ENCODE data around the gene TINCR. TPM values are rescaled to one million over a fixed set of nuclear protein-coding genes. Genes with fewer than 3 reads are reported as not detected.

TINCR gene
- total and polyA plus RNA-seq, 2 of the 13 experiments (the other 11 are each of a cell fraction or from before 2014, with no cell fraction given), result 0.17 to 0.33 TPM

- TF ChIP-seq HNF4G (IDR thresholded peaks at IDR 0.05; ENCODE audit: borderline replicate concordance, low read depth, low read length), result peak; percentile 99
- TF ChIP-seq HNF4G (CRISPR knock-in tag; IDR thresholded peaks at IDR 0.05; ENCODE audit: borderline replicate concordance, low read depth), result peak; percentile 99
- TF ChIP-seq ZFAT (CRISPR knock-in tag; conservative IDR thresholded peaks at IDR 0.05), result no peak
- TF ChIP-seq EZH2 (conservative IDR thresholded peaks at IDR 0.05; ENCODE audit: low read depth, low read length), result no peak
- TF ChIP-seq, protein P1, sequence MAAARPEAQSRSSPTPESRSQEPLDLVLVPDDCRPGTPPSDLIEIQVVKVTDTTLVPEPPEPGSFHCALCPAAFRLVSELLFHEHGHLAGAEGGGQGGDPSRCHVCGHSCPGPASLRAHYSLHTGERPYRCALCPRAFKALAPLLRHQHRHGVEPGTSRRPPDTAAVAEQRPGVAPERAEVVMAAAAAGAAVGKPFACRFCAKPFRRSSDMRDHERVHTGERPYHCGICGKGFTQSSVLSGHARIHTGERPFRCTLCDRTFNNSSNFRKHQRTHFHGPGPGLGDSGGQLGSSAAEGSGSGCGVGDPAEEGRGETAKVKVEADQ (CRISPR knock-in tag; IDR thresholded peaks at IDR 0.05; ENCODE audit: borderline replicate concordance), result no peak; the same call in 1 of the 2 replicates
- no peak for TF ChIP-seq ZNF34 (CRISPR knock-in tag; IDR thresholded peaks at IDR 0.05; ENCODE audit: borderline replicate concordance)
- no peak for TF ChIP-seq ZNF317 (CRISPR knock-in tag; IDR thresholded peaks at IDR 0.05)
- TF ChIP-seq ZNF121 (CRISPR knock-in tag; IDR thresholded peaks at IDR 0.05), result peak; percentile 63; the same call in 1 of the 2 replicates
- no peak for TF ChIP-seq ZBTB4 (CRISPR knock-in tag; IDR thresholded peaks at IDR 0.05; ENCODE audit: borderline replicate concordance)
- no peak for TF ChIP-seq ZMAT3 (CRISPR knock-in tag; conservative IDR thresholded peaks at IDR 0.05)
- no peak for TF ChIP-seq SOX13 (IDR thresholded peaks at IDR 0.05)
- peak in 1 of 2 experiments; percentile 55; a peak in 2 of 4 replicates for TF ChIP-seq SOX13 (CRISPR knock-in tag; conservative IDR thresholded peaks at IDR 0.05 in 1 of 2, IDR thresholded peaks at IDR 0.05 in 1 of 2)
- TF ChIP-seq HOXA3 (CRISPR knock-in tag; IDR thresholded peaks at IDR 0.05), result peak; percentile 84; the same call in 1 of the 2 replicates
- peak; percentile 72; the same call in 1 of the 2 replicates for TF ChIP-seq PHF21A (CRISPR knock-in tag; IDR thresholded peaks at IDR 0.05)
- no peak for TF ChIP-seq RBFOX2 (IDR thresholded peaks at IDR 0.05; ENCODE audit: low read depth, low read length)
- TF ChIP-seq PRPF4 (IDR thresholded peaks at IDR 0.05; ENCODE audit: low read depth, low read length, poor library complexity, severe bottlenecking), result no peak
- TF ChIP-seq, protein P2, sequence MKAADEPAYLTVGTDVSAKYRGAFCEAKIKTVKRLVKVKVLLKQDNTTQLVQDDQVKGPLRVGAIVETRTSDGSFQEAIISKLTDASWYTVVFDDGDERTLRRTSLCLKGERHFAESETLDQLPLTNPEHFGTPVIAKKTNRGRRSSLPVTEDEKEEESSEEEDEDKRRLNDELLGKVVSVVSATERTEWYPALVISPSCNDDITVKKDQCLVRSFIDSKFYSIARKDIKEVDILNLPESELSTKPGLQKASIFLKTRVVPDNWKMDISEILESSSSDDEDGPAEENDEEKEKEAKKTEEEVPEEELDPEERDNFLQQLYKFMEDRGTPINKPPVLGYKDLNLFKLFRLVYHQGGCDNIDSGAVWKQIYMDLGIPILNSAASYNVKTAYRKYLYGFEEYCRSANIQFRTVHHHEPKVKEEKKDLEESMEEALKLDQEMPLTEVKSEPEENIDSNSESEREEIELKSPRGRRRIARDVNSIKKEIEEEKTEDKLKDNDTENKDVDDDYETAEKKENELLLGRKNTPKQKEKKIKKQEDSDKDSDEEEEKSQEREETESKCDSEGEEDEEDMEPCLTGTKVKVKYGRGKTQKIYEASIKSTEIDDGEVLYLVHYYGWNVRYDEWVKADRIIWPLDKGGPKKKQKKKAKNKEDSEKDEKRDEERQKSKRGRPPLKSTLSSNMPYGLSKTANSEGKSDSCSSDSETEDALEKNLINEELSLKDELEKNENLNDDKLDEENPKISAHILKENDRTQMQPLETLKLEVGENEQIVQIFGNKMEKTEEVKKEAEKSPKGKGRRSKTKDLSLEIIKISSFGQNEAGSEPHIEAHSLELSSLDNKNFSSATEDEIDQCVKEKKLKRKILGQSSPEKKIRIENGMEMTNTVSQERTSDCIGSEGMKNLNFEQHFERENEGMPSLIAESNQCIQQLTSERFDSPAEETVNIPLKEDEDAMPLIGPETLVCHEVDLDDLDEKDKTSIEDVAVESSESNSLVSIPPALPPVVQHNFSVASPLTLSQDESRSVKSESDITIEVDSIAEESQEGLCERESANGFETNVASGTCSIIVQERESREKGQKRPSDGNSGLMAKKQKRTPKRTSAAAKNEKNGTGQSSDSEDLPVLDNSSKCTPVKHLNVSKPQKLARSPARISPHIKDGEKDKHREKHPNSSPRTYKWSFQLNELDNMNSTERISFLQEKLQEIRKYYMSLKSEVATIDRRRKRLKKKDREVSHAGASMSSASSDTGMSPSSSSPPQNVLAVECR (CRISPR knock-in tag; IDR thresholded peaks at IDR 0.05; ENCODE audit: borderline replicate concordance), result peak; percentile 66; the same call in 1 of the 2 replicates
- TF ChIP-seq ZNF143 (CRISPR knock-in tag; IDR thresholded peaks at IDR 0.05), result no peak
- TF ChIP-seq IKZF1 (IDR thresholded peaks at IDR 0.05), result no peak
These were observed 26.8 kb upstream of the TINCR start (continued) for GRCh38 chr19:5594521-5594950.

All from HepG2 (cell line).